GM18868 (cell line): ENCODE results near the gene ARF6.
"Not testable (repeated sequence)": the region's sequence is repeated elsewhere in the genome, so short reads cannot be mapped to it uniquely, and the experiment has no call there.

Experiments used
- ATAC-seq: cut with Tn5 transposase; IDR thresholded peaks from one replicate; pipeline ENCODE4 v1.9.1; 2021; ENCODE audit warnings: mild to moderate bottlenecking, moderate library complexity; ENCODE audit not compliant: unreplicated experiment

Gene ARF6

DNA sequence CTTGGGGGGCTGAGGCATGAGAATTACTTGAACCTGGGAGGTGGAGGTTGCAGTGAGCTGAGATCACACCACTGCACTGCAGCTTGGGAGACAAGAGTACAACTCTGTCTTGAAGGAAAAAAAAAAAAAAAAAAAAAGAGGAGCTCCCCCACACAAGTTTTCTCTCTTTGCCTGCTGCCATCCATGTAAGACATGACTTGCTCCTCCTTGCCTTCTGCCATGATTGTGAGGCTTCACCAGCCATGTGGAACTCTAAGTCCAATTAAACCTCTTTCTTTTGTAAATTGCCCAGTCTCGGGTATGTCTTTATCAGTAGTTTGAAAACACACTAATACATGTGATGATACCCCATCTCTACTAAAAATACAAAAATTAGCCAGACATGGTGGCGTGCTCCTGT lies 46.3 kb downstream of the ARF6 start:
- not testable (repeated sequence) for ATAC-seq

DNA sequence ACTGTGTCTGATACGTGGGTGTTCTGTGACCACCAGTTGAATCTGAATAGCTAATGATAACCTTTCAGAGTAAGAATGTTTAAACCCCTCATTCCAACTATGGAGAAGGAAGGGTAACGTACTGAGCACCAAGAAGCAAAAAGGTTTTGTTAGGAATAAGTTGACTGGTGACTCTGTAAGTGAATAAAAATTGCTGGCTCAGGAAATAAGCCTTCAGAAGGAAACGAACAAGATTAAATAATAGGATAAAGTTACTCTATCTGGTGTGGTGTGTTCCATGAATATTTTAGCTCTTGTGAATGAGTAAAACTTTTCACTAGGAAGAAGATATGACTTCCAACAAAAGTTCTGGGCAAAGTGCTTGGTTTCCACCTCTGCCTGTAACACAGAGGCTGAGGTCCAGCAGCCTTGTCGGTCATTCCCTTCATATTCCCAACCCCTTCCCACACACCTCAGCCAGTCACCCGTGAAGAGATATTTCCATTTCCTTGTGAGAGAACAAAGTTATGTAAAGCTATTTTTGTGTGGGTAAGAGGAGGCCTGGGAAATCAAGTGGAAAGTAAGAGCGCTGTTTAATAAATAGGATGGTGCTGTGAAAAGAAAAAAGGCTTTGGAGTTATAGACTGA lies 47.1 kb downstream of the ARF6 start:
- no peak for ATAC-seq

DNA sequence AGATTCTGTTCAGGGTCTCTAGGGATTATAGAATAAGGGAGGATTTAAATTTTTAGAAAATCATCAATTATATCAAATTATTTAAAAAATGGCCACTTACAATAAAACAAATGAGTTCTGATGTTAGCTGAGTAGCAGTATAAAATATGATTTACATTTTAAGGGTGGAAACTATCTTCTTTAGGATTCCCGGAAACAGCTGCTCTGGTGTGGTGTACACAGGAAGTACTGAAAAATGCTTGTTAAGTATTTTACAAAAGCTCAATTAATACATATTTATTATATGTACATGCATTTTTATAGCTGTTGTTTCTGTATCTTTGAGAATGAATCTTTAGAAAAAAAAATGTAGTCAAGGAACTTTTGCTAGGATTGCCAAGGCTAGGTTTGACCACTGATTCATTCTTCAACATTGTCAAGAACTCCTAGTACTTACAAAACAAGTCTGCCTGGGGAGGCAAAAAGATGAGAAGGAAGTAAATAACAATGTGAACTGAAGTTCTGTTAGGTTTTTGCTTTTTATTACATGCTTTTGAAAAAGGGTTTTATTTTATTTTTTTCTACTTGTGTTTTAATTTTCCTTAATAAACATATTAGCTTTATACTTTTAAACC lies 48.0 kb downstream of the ARF6 start:
- no peak for ATAC-seq

DNA sequence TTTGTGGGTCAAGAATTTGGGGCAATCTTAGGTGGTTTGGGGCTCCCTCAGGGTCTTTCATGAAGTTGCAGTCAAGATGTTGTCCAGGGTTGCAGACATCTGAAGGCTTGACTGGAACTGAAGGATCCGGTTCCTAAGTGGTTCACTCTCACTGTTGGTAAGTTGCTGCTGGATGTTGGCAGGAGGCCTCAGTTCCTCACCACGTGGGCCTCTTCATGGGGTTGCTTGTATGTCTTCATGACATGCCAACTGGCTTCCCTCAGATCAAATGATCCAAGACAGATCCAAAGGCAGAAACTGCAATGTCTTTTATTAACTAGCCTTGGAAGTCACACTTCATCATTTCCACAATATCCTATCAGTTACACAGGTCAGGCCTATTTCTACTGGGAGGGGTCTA lies 49.2 kb downstream of the ARF6 start:
- ATAC-seq: no peak

DNA sequence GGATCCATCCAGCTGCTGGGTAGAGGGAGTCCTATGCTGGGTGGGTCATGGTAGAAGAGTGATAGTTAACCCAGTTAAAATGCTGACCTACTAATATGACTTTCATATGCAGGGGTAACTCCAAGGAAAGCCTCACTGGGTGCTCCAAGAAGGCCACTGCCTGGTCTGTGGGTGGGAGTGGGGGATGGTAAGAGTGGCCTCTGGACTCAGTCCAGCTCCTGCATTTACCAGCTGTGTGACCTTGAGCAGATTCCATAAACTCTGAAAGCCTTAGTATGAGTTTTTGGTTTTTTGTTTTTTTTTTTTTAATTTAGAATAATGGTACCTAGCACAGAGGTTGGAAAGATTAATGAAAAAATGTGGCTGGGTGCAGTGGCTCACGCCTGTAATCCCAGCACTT lies 51.6 kb downstream of the ARF6 start:
- no peak for ATAC-seq

DNA sequence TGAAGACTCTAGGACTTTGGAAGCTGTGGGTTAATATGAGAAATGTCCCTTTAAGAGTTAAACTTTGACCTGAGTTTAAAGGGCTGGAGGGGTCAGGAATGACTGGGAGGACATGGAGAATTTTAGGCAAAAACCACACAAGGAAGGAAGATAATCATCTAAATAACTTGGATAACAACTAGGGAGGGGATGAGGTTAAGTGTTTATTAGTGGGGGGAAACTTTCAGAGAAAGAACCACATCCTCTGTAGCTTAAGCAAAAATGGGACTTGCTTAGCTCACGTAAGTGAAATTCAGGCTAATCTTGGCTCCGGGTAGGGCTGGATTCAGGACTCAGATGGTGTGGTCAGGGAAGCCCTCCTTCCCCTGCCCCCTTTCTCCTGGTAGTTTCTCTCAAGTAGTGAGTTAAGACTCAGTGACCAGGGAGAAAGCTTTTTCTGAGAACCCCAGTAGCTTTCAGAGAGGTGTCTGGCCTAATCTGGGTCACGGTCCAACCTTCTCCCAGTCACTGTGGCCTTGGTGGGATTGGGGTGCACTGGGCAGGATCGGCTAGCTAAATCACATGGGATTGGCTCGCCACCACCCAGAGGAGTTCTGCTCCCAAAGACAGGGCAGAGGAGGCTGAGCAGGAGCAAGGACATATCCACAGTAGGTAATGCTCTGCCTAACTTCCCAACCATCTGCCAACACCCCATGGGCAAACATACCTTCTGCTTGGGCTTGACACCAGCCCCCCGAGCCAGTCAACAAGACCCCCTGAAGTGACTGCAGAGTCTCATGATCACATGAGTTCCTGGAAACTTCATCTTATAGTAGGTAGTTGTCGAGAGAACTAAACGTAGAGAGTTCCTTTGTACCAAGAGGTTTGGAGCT lies 52.8 kb downstream of the ARF6 start:
- no peak for ATAC-seq
